Hair follicle dermal papilla cell (primary cell): ENCODE results near the gene MYO1F. TPM values are rescaled to one million over a fixed set of nuclear protein-coding genes. Genes with fewer than 3 reads are reported as not detected.

Experiments used
- total RNA-seq: library from RNA; depleted of rRNA; stranded (reverse); fragments of >200 nt; gene quantifications from 2 replicates; pipeline ENCODE4 v1.2.3, GENCODE V29; 2012

Gene MYO1F
- 0.85 and 2.8 TPM in 2 replicates for total RNA-seq

DNA sequence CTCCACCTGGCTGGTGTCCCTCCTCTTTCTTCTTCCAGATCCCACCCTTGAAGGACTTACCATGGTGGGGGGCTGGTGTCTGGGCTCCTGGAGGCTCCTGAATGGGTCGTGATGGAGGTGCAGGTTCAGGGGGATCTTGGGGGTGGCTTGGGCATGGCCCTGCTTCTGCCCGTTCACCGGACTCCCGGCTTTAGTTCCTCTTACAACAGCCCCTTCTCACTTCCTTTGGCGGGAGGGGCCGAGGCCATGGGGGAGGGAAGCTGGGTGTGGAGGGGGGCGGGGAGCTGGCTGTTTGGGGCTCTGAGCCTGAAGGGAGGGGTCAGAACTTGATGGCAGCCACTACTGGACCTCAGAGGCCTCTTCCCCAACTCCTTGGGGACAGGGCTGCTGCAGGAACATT, at the start of gene MYO1F:
TSS of gene MYO1F (minus strand) at position 196 of the 400 bp plus-strand sequence. CDS start at position 63, 133 bp downstream.

GRCh38 chr19:8610041-8610935, 33.0 kb upstream of the MYO1F start, which contains the start of gene ADAMTS10:
ADAMTS10 (minus strand) TSS chr19:8610715; CDS start chr19:8605710, 5,005 bp downstream.

GRCh38 chr19:8513687-8514504, 63.3 kb downstream of the MYO1F start, which contains the start of gene ZNF414:
ZNF414 (minus strand) TSS chr19:8514167; CDS start chr19:8514046, 121 bp downstream.

Other genes with a start within 250 kb of the MYO1F start
- 0.16 and 0.61 TPM in 2 replicates for gene KANK3, start 234.2 kb downstream of the MYO1F start, total RNA-seq
- 1.2 and 4.4 TPM in 2 replicates for gene ANGPTL4, start 213.3 kb downstream of the MYO1F start, total RNA-seq
- gene RAB11B, start 187.1 kb downstream of the MYO1F start, total RNA-seq, result 23.3 and 26.8 TPM in 2 replicates
- 82.6 and 90.2 TPM in 2 replicates for gene MARCHF2, start 164.1 kb downstream of the MYO1F start, total RNA-seq
- gene HNRNPM, start 132.5 kb downstream of the MYO1F start, total RNA-seq, result 36.7 and 37.2 TPM in 2 replicates
- gene PRAM1, start 74.8 kb downstream of the MYO1F start, total RNA-seq, result 0.12 and 0.32 TPM in 2 replicates
- gene ZNF414, start 63.3 kb downstream of the MYO1F start, total RNA-seq, result 5.2 and 7.7 TPM in 2 replicates
- gene ADAMTS10, start 33.3 kb upstream of the MYO1F start, total RNA-seq, result 21.5 and 31.0 TPM in 2 replicates
- not detected in 2 replicates for gene NFILZ, start 53.2 kb upstream of the MYO1F start, total RNA-seq
- not detected in 2 replicates for gene ACTL9, start 121.4 kb upstream of the MYO1F start, total RNA-seq
- gene OR2Z1, start 144.2 kb upstream of the MYO1F start, total RNA-seq, result not detected in 2 replicates